ENCODE measurements around the gene ITGA7.

GRCh38 chr12:55636853-55637252 is 70.9 kb downstream of the ITGA7 start, which contains the start of gene OR10P1:
- no peak for TF ChIP-seq EZH2phosphoT487 (IDR thresholded peaks at IDR 0.05)
- no peak for TF ChIP-seq CTCF (IDR thresholded peaks at IDR 0.05)
- no peak for TF ChIP-seq EZH2 (IDR thresholded peaks at IDR 0.05)

All from neural progenitor cell (in vitro differentiated cells).